Vagina (tissue), 2 donors: ENCODE data around the gene CCL8. TPM values are rescaled to one million over a fixed set of nuclear protein-coding genes. Genes with fewer than 3 reads are reported as not detected.
"Not testable (repeated sequence)": the region's sequence is repeated elsewhere in the genome, so short reads cannot be mapped to it uniquely, and the experiment has no call there.

Source experiments
- DNase-seq, 2 donors: peaks; one replicate each; pipeline ENCODE4 v3.0.0-alpha.2; 2017; ENCODE audit errors: extremely low spot score in 2 of 2
- H3K27ac ChIP-seq: fragments of 200-600 bp; sonication (generic); one replicate; pipeline ENCODE4 v1.5.1; 2019
- H3K27me3 ChIP-seq: fragments of 200-600 bp; sonication (generic); one replicate; pipeline ENCODE4 v1.5.1; 2019
- H3K36me3 ChIP-seq, 2 donors: fragments of 200-600 bp; sonication (generic); one replicate each; pipeline ENCODE4 v1.5.1; 2017 to 2019
- H3K4me1 ChIP-seq: fragments of 200-600 bp; sonication (generic); one replicate; pipeline ENCODE4 v1.5.1; 2019
- H3K4me3 ChIP-seq, 2 donors: fragments of 200-600 bp; sonication (generic); 1 replicate in 1 of 2; 2 replicates in 1 of 2; pipeline ENCODE4 v1.5.1; 2016 to 2019
- H3K9me3 ChIP-seq: fragments of 200-600 bp; sonication (generic); one replicate; pipeline ENCODE4 v1.5.1; 2019
- POLR2A ChIP-seq, 2 donors: fragments of 450-650 bp; IDR thresholded peaks; one replicate each; pipeline ENCODE4 v1.6.1; 2017; ENCODE audit warnings: antibody characterized with exemption in 2 of 2, mild to moderate bottlenecking in 2 of 2, moderate library complexity in 2 of 2
- POLR2AphosphoS5 ChIP-seq, 2 donors: sonication (generic); formaldehyde crosslinking; IDR thresholded peaks; one replicate each; pipeline ENCODE4 v1.9.0; 2017; ENCODE audit warnings: antibody characterized with exemption in 2 of 2, mild to moderate bottlenecking in 2 of 2, low read depth in 1 of 2; ENCODE audit not compliant: insufficient read depth in 1 of 2
- intact Hi-C: fragments of 100-400 bp; cut with DNase I; formaldehyde crosslinking; loops from one replicate; pipeline ENCODE4 v1.15.1; 2023
- total RNA-seq: library from RNA; depleted of rRNA; stranded (reverse); fragments of >200 nt; gene quantifications from one replicate; pipeline ENCODE4 v1.2.3, GENCODE V29; 2016
- TF ChIP-seq, protein P1 (sequence below), 3 experiments: fragments of 450-650 bp in 2 of 3; fragments of 200-600 bp in 1 of 3; sonication (generic) in 1 of 3; IDR thresholded peaks; one replicate each; pipeline ENCODE4 v1.5.1; 2017 to 2019; ENCODE audit warnings: antibody characterized with exemption in 3 of 3, mild to moderate bottlenecking in 2 of 3, moderate library complexity in 2 of 3

CCL8 gene
- total RNA-seq, 1 donor from 2014 or later, result 1.5 TPM

DNA sequence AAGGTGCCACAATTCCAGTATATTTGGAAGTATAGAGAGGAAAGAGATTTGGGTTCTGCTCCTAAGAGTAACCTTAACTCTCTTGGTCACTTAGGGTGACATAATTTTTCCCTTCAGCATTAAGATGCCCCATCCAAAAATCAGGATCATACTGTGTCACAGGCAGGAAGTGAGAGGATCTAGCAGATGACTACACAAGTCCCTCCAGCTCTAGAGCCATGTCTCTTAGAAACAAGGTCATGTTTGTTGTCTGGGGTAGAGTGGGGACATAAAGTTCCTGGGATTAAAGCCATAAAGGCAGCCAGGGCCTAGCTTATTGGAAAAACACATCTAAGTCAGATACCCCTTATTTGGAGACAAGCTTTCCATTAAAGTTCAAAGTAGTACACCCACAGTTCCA, 2.7 kb downstream of the CCL8 start:
- TF ChIP-seq POLR2AphosphoS5 (IDR thresholded peaks at IDR 0.05; ENCODE audit: insufficient read depth in 1 of 2, low read depth in 1 of 2), result peak in 1 of 2 donors; percentile 25
- TF ChIP-seq, protein P1, sequence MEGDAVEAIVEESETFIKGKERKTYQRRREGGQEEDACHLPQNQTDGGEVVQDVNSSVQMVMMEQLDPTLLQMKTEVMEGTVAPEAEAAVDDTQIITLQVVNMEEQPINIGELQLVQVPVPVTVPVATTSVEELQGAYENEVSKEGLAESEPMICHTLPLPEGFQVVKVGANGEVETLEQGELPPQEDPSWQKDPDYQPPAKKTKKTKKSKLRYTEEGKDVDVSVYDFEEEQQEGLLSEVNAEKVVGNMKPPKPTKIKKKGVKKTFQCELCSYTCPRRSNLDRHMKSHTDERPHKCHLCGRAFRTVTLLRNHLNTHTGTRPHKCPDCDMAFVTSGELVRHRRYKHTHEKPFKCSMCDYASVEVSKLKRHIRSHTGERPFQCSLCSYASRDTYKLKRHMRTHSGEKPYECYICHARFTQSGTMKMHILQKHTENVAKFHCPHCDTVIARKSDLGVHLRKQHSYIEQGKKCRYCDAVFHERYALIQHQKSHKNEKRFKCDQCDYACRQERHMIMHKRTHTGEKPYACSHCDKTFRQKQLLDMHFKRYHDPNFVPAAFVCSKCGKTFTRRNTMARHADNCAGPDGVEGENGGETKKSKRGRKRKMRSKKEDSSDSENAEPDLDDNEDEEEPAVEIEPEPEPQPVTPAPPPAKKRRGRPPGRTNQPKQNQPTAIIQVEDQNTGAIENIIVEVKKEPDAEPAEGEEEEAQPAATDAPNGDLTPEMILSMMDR (IDR thresholded peaks at IDR 0.05), result no peak
- no peak for TF ChIP-seq POLR2A (IDR thresholded peaks at IDR 0.05)
- intact Hi-C loops, result no loop called here
- H3K27ac ChIP-seq, result no peak overlapping the region
- DNase-seq, result no peak
- no peaks in the 10 kb centered on the region for H3K36me3 ChIP-seq
- H3K27me3 ChIP-seq, result no peaks in the 10 kb centered on the region
- H3K4me3 ChIP-seq, result no peak overlapping the region
- no peaks in the 10 kb centered on the region for H3K9me3 ChIP-seq
- peaks cover 10% of the 10 kb centered on the region for H3K4me1 ChIP-seq

DNA sequence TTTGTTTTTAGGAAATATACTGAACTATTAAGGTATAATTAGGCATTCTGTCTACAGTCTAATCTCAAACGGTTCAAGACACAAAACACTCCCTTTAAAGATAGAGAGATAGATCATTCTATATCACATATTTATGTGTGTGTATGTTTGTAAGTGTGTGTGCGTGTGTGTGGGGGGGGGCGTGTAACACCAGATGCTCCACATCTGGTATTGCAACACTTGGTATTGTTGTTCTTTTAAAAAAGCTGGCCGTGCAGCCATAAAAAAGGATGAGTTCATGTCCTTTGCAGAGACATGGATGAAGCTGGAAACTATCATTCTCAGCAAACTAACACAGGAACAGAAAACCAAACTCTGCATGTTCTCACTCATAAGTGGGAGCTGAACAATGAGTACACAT, 8.3 kb downstream of the CCL8 start:
- H3K27ac ChIP-seq, DNase-seq, intact Hi-C loops: not testable (repeated sequence)

DNA sequence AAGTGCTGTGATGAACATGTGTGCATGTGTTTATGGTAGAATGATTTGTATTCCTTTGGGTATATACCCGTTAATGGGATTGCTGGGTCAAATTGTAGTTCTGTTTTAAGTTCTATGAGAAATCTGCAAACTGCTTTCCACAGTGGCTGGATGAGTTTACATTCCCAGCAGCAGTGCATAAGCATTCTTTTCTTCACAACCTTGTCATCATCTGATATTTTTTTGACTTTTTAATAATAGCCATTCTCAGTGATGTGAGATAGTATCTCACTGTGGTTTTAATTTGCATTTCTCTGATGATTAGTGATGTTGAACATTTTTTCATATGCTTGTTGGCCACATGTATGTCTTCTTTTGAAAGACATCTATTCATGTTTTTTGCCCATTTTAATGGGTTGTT, 18.5 kb downstream of the CCL8 start:
- TF ChIP-seq POLR2AphosphoS5 (IDR thresholded peaks at IDR 0.05; ENCODE audit: insufficient read depth in 1 of 2, low read depth in 1 of 2) (no peak), POLR2A (IDR thresholded peaks at IDR 0.05) (no peak)
- TF ChIP-seq, protein P1 (IDR thresholded peaks at IDR 0.05), result no peak
- Histone ChIP-seq H3K4me3 (no peak overlapping the region), H3K9me3 (no peaks in the 10 kb centered on the region), H3K27me3 (no peaks in the 10 kb centered on the region), H3K4me1 (no peaks in the 10 kb centered on the region), H3K36me3 (no peaks in the 10 kb centered on the region), H3K27ac (no peak overlapping the region)
- no peak for DNase-seq
- intact Hi-C loops, result no loop called here

More for the DNA sequence above, 8.3 kb downstream of the CCL8 start:
- H3K9me3 ChIP-seq, H3K36me3 ChIP-seq, H3K4me3 ChIP-seq, H3K4me1 ChIP-seq, H3K27me3 ChIP-seq: not testable (repeated sequence)

DNA sequence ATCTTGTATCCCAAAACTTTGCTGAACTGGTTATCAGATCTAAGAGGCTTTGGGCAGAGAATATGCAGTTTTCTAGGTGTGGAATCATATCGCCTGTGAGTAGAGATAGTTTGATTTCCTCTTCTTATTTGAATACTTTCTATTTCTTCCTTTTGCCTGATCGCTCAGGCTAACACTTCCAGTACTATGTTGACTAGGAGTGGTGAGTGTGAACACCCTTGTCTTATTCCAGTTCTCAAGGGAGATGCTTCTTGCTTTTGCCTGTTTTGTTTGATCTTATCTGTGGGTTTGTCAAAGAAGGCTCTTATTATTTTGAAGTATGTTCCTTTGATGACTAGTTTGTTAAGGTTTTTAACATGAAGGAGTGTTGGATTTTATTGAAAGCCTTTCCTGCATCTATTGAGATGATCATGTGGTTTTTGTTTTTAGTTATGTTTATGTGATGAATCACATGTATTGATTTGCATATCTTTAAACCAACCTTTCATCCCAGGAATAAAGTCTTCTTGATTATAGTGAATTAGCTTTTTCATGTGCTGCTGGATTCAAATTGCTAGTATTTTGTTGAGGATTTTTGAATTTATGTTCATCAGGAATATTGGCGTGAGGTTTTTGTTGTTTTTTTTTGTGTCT, 20.0 kb downstream of the CCL8 start:
- H3K27me3 ChIP-seq, result no peaks in the 10 kb centered on the region
- H3K36me3 ChIP-seq, result no peaks in the 10 kb centered on the region
- no peak for DNase-seq
- no peaks in the 10 kb centered on the region for H3K9me3 ChIP-seq
- TF ChIP-seq POLR2AphosphoS5 (IDR thresholded peaks at IDR 0.05; ENCODE audit: insufficient read depth in 1 of 2, low read depth in 1 of 2), result no peak
- TF ChIP-seq, protein P1 (IDR thresholded peaks at IDR 0.05), result no peak
- TF ChIP-seq POLR2A (IDR thresholded peaks at IDR 0.05), result no peak
- no peaks in the 10 kb centered on the region for H3K4me1 ChIP-seq
- H3K27ac ChIP-seq, result no peak overlapping the region
- no peak overlapping the region for H3K4me3 ChIP-seq
- intact Hi-C loops, result no loop called here

DNA sequence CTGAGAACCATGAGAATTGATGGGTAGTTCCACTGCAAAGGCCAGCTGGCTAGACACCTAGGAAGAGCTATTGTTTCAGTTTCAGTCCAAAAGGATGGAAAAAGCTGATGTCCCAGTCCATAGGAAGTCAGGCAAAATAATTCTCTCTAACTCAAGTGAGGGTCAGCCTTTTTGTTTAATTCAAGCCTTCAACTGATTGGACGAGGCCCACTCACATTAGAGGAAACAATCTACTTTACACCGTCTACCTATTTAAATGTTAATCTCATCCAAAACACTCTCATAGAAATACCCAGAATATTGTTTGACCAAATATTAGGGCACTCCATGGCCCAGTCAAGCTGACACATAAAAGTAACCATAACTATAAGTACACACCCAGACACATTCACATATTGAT, 22.7 kb downstream of the CCL8 start:
- Histone ChIP-seq H3K4me3 (no peak overlapping the region), H3K9me3 (no peaks in the 10 kb centered on the region), H3K36me3 (no peaks in the 10 kb centered on the region), H3K4me1 (no peaks in the 10 kb centered on the region), H3K27me3 (no peaks in the 10 kb centered on the region), H3K27ac (no peak overlapping the region)
- intact Hi-C loops, result no loop called here
- no peak for DNase-seq
- TF ChIP-seq POLR2A (IDR thresholded peaks at IDR 0.05) (no peak), POLR2AphosphoS5 (IDR thresholded peaks at IDR 0.05; ENCODE audit: insufficient read depth in 1 of 2, low read depth in 1 of 2) (no peak)
- TF ChIP-seq, protein P1 (IDR thresholded peaks at IDR 0.05), result no peak
